GM21717 (cell line): Measurements from ENCODE around the gene ATXN3.
A peak's percentile ranks its signal among the peaks of the same experiment; 100 is the strongest.
"Not testable (repeated sequence)": the region's sequence is repeated elsewhere in the genome, so short reads cannot be mapped to it uniquely, and the experiment has no call there.

ENCODE experiments used
- ATAC-seq: cut with Tn5 transposase; IDR thresholded peaks from one replicate; pipeline ENCODE4 v1.9.1; 2021; ENCODE audit warnings: mild to moderate bottlenecking, moderate library complexity; ENCODE audit not compliant: unreplicated experiment

The ATXN3 gene

DNA sequence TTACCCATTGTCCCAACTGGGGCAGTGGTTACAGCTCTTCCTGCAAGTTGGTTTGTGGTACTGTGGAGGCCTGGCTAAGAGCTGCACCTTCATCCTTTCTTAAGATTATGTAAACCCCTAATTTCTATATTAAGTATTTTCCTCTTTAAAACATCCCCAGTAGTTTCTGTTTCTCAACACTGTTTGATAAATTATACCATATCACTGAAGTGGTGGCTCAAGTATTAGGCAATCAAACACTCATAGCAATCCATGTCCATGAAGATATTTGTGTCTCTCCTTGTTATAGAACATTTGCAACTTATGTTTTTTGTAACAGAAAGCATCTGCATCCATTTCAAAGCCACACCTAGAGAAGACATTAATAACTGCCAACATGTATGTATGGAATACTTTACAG is 31.8 kb downstream of the ATXN3 start:
- no peak for ATAC-seq

DNA sequence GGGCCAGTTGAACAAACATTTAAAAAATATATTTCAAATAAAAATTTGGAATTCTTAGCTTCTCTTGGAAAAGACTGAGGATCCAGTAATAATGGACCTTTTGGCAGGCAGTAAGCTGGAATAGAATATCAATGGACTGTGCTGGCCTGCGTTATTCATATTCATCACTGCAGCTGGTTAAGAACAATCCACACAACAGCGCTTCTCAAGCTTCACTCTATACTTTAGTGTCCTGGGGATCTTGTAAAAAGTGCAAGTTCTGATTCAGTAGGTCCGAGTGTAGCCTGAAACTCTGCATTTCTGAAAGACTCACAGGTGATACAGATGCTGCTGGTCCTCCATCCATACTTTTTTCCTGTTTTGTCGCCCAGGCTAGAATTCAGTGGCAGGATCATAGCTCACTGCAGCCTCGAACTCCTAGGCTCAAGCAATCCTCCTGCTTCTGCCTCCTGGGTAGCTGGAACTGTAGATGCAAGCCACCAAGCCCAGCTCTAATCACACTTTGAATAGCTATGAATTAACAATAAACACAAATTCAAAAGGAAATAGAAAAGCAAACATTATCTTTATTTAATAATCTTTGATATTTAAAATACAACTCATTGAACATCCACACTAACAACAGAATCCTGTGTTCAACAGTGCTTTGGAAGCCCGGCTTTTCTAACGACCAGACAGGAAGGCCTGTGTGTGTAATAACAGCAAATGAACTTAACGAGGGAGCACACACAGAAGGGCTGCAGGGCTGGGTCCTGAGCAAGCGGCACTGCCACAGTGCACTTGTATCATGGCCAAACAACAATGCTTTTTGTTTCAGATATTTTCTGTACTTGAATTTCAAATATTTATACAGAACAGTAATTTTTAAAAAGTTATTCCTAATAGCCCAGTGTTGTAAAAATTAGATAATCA is 48.1 kb downstream of the ATXN3 start:
- ATAC-seq = no peak

DNA sequence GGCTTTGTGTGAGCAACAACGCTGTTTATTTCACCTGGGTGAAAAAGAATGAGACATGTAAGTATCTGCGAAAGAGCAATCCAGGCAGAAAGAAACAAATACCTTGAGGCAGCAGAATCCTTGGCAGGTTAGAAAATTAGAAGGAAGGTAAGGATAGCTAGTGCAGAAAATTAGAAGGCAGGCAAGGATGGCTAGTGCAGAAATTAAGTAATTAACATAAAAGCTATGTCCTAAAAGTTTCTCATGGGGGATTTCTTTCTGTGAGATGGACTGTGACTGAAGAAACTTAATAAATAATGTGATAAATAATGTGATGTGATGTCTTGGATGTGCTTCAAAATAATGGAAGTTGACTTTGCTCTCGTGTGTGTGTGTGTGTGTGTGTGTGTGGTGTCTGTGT is 56.6 kb downstream of the ATXN3 start:
- ATAC-seq = no peak

DNA sequence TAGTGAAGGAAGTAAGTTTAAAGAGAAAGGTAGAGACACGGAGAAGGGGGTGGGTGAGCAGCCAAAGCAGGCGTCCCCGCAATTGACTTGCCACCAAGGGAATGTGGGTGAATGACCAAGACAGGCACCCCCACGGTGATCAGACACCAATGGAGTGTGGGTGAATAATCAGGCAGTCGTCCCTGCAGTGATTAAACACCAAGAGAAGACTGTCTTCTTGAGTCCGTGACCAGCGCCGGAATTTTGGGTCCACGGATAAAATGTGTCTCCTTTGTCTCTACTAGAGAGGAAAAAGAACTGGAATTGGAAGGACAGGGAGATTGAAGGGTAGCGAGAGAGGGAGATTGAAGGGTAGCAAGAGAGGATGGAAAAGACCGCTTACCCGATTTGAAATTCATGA is 57.2 kb downstream of the ATXN3 start:
- ATAC-seq = not testable (repeated sequence)

DNA sequence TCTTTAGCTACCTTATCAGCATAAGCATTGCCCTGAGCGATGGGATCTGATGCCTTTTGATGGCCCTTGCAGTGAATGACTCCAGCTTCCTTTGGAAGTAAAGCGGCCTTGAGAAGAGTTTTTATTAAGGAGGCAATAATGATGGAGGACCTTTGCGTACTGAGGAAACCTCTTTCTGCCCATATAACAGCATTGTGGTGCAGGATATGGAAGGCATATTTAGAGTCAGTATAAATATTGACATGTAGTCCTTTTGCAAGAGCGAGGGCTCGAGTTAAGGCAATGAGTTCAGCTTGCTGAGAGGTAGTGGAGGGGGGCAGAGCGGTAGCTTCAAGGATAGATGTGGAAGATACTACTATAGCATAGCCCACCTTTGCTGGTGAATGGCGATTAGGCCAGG is 60.5 kb downstream of the ATXN3 start:
- not testable (repeated sequence) for ATAC-seq

DNA sequence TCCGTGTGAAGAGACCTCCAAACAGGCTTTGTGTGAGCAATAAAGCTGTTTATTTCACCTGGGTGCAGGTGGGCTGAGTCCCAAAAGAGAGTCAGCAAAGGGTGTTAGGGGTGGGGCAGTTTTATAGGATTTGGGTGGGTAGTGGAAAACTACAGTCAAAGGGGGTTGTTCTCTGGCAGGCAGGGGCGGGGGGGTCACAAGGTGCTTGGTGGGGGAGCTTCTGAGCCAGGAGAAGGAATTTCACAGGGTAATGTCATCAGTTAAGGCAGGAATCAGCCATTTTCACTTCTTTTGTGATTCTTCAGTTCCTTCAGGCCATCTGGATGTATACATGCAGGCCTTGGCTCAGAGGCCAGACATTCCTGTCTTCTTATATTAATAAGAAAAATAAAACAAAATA is 64.6 kb downstream of the ATXN3 start:
- ATAC-seq = not testable (repeated sequence)

DNA sequence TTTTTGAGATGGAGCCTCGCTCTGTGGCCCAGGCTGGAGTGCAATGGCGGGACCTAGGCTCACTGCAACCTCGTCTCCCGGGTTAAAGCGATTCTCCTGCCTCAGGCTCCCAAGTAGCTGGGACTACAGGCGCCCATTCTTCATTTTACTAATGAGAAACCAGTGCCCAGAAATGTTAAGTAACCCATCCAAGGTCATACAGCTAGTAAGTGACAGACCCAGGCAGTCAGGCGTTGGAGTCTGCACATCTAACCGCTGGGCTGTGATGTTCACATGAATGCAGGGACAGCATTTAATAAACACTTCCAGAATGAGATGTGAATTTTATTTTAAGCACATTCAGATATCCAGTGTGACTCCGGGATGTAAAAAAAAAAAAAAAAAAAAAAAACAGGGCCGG is 65.2 kb downstream of the ATXN3 start:
- ATAC-seq = no peak

DNA sequence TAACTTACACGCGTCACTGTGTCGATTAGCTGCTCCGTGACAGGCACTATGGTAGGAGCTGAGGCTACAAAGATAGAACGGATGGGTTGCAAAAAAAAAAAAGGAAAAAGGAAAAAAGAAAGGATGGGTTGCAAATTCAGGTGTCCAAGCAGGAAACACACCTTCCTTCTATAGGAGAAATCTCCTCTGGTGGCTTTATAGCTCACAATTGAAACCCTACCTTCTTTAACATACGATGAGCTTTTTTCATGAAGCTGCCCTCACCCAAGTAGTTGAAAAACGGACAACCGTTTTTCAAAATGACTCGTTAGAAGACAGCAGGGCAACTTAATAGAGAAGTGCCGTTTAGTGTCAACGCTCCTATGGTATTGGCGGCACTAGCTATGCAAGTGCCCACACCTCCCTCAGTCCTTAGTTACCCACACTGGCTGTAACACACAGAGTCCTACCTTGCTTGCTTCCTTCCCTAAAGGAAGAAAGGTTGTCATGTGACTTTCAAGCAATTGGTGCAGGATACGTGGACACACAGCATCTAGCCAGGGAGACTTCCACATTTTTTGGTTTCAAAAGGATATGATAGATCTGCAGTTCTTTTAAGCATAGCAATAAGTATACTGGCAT is 65.8 kb downstream of the ATXN3 start:
- ATAC-seq = peak; percentile 12

DNA sequence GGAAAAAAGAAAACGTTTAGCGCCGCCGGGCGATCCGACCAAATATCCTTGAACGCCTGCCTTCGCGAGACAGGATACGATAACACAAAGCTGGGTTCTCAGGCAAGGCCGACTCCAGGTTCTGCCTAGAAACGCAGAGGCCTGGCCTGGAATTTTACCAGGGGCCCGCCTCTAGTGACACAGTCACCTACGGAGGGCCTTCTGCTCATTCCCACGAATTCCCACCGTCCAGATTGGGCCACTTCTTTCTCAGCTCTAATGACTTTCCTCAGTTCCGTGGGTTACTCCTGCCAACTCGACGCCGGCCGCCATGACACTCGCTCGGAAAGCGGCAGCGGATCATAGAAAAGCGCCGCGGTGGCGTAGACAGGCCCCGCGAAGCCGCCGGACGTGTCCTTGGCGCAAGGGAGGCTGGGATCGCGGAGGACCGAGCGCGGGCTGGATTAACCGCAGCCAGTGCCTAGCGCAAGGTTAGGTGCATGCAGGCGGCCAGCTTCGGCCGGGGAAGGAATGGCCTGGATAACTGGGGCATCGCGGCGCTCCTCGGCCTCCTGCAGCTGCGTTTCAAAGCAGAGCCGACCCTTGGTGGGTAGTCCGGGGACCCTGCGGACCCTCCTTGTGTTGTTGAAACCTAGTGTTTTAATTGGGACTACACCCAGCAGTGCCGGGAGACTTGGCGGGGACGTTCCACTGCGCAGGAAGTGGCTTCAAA is 66.5 kb downstream of the ATXN3 start, which contains the start of gene TRIP11:
Gene TRIP11, minus strand, starts transcription at position 341 of the 712 bp plus-strand sequence. CDS start 374 bp downstream, outside the sequence.
- ATAC-seq = peak; percentile 95

DNA sequence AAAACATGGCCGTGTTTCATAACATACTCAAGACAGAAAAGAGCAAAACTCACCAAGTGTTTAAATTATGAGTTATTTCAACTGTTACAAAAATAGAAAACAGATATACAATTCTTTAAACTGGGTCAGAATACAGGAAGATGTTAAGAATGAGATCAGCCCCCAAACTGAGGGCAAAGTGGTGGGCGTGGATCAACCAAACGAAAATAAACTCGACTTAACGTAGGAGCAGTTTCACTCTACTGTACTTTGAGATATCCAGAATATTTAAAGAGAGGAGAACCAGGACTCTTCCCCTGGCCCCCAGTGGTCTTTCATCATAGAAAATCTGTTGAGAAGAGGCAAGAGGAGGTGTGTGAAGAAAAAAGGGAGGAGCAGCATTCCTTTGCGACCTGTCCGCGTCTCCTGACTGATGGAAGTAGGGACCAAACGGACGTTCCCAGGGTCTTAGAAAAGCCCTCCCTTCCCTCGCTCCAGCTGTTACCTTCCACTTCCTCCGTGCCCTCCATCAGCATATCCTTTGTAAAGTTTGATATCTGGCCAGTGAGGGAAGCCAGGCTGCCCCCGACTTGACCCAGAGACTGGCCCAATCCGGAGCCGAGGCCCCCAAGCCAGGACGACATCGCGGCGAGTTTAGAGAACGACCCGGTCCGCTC is 67.2 kb downstream of the ATXN3 start:
- ATAC-seq = peak; percentile 12

DNA sequence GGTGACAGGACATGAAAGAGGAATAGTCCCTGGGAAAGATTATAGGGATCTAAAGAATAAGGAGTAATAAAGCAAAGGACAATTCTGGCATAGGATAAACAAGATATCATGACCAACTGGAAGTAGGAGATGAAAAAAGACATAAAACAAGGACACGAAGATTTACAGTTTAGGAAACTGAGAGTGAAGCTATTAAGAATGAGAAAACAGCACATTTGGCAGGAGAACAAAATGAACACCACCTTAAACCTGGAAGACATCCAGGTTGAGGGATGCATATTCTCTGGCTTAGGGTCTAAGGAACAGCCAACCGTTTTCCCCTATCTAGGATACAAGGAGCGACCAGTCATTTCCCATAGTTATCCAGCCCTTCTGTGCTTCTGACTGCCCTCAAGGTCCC is 68.4 kb downstream of the ATXN3 start:
- ATAC-seq = no peak

DNA sequence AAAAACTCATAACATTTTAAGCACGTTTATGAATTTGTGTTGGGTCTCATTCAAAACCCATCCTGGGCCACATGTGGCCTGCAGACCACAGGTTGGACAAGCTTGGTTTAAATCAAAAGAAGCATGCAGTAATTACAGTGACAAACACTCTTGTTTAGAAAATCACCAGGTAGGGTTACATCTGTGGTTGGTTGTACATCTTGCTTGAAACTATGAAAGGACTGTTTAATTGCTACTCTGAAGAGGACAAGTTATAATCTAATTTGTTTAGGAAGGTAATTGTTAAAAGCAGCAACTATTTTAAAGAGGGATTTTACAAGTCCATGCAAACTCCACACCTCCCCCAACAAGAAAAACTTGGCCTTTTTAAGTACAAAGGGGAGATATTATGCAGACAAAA is 70.5 kb downstream of the ATXN3 start:
- no peak for ATAC-seq

DNA sequence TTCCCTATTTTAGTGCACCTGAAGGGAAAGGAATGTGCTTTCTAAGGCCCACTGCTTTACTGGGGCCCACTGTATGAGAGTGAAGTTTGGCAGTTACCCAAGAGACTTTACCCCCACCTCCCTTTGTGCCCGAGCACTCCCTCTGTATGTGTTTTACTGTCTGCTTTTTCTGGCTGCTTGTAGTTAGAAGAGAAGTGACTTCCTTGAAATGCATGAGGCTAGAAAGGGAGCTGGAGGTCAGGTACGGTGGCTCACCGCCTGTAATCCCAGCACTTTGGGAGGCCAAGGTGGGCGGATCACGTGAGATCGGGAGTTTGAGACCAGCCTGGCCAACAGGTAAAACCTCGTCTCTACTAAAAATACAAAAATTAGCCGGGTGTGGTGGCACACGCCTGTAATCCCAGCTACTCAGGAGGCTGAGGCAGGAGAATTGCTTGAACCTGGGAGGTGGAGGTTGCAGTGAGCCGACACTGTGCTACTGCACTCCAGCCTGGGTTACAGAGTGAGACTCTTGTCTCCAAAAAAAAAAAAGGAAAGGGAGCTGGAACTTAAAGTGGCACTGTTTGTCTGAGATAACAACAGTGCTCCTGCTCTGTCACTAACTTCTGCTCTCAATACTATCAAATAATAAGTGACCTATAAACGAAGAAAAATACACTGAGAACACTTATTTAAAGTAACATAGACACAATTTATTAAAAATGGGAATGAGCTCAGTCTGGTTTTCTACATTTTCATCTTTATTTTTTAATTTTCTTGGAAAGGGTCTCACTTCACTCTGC is 72.3 kb downstream of the ATXN3 start:
- ATAC-seq = no peak

DNA sequence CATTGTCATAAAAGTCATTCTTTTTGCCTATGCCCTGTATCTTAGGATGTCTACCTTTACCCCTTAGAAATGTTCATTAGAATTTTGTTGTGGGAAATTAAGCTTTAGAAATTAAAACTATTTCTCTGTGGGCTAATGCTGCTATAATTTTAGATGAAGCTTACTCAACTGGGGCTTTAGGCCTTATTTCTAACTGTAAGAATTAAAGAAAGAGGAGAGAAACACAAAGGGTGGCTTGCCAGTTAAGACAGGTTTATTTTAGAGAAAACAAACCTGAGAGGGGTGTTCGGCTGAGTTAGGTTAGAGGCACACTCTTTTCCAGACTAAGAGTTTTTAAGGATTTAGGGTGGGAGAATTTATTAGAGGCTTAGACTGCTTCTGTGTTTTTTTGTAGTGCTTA is 72.9 kb downstream of the ATXN3 start:
- no peak for ATAC-seq

DNA sequence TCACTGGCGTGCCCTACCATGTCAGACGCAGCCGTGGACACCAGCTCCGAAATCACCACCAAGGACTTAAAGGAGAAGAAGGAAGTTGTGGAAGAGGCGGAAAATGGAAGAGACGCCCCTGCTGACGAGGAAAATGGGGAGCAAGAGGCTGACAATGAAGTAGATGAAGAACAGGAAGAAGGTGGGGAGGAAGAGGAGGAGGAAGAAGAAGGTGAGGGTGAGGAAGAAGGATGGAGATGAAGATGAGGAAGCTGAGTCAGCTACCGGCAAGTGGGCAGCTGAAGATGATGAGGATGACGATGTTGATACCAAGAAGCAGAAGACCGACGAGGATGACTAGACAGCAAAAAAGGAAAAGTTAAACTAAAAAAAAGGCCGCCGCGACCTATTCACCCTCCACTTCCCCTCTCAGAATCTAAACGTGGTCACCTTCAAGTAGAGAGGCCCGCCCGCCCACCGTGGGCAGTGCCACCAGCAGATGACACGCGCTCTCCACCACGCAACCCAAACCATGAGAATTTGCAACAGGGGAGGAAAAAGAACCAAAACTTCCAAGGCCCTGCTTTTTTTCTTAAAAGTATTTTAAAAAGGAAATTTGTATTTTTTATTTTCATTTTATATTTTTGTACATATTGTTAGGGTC is 79.7 kb downstream of the ATXN3 start:
- ATAC-seq = no peak

DNA sequence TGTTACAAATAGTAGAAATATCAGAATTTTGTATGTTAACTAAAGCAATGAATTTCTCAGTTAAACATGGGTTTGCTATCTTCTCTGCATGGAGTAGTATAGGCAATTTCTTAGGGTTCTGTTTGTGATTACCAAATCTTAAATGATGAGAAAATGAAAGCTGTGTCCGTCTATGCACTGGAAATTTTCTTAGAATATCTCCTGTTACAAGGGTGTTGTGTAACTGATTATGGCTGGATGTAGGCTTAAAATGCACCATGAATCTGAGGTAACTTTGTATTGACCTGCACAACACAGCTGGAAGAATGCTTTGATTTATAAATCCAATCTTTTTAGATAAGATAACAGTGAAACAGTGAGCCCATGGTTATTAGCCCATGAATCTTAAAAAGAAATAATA is 84.3 kb downstream of the ATXN3 start:
- no peak for ATAC-seq

DNA sequence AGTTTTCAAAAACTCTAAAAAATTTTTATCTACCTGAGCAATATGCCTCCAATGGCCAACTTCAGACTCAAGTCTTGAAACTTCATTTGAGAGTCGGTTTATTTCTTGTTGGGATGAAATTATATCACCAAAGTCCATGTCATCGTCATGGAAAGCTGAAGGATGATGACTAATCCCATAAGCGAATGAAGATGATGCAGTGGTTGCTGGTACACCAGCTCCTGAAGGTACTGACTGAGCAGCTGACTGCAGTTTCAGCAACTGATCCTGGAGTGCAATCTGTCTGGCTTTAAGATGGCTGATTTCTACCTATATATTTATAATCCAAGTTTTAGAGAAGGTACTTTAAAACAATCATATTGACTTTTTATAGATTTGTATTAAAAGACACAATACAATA is 84.9 kb downstream of the ATXN3 start:
- no peak for ATAC-seq

DNA sequence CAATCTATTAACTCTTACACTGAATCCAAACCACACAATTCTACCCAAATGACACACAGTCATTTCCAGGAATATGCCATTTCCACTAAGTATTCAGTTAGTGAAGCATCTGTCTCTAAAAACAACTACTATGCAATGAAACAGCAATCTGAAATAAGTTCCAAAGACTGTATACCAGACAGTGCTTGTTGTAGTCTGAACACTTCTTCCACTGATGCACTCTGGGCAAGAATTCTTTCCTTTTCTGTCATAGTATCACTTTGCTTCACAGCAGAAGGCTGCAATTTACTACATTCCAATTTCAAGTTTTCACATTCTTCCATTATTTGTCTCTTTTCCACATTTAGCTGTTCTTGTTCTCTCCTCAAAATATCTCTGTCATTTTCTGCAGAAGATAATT is 92.3 kb downstream of the ATXN3 start:
- ATAC-seq = no peak

DNA sequence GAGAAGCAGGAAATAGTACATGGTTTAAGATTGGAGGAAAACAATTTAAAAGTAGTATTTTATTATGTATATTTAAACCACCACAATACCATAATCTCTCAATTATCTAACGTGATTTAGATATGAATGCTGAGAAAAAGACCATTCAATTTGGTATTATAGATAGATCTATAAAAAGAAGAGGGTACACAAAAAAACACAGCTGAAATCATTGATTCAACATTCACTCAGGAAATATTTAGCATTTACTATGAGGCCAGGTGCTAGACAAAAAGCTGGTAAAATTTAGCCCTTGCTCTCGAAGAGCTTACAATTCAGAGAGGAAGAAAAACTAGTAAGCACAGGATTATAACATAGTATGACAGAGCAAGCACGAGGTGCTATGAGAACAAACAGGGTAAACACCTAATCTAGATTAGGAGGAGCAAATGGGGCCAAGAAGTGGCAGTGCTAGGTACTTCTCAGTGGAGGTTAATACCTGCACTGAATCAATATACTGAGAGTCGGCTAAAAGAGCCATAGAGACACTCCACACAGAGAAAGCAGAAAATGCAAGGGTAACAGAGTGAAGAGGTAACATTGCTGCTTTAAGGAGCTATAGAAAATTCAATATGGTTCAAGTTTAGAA is 94.1 kb downstream of the ATXN3 start:
- no peak for ATAC-seq
